SKM-1 treated with dmso at 0.1 percent for 144 hours (cell line): ENCODE measurements around the gene SLC22A5.

ENCODE experiments used
- DNase-seq: peaks from one replicate; lab custom pipeline; 2025; ENCODE audit not compliant: unreplicated experiment; lab: John Stamatoyannopoulos, UW

The SLC22A5 gene

DNA sequence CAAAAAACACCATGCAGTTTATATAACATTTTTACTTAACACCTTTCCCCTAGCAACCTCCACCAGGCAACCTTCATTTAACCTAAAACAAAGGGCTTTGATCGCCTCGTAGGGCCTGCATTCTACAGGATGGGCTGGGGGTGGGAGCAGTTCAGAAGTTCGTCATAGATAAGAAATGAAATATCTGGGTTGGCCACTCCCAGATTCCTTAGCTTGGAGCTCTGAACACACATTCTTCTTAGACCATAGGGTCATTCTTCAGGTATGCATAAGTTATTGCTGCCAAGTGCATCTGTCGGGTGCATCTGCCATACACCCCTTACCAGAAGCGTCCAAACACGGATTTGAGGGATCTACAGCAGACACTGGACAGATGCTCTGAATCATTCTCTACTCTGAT, 4.3 kb upstream of the SLC22A5 start:
- no peak for DNase-seq

DNA sequence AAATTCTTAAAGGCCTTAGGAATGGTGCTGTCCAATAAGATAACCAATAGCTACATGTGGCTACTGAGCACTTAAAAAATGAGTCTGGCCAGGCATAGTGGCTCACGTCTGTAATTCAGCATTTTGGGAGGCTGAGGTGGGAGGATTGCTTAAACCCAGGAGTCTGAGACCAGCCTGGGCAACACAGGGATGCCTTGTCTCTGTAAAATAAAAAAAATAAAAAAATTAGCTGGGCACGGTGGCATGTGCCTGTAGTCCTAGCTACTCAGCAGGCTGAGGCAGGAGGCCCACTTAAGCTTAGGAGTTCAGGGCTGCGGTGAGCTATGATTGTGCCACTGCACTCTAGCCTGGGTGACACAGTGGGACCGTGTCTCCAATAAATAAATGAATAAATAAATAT, 1.3 kb upstream of the SLC22A5 start:
- no peak for DNase-seq

- peak; percentile 21 for DNase-seq
These were observed 470 bp upstream of the SLC22A5 start for GRCh38 chr5:132369007-132369473.

DNA sequence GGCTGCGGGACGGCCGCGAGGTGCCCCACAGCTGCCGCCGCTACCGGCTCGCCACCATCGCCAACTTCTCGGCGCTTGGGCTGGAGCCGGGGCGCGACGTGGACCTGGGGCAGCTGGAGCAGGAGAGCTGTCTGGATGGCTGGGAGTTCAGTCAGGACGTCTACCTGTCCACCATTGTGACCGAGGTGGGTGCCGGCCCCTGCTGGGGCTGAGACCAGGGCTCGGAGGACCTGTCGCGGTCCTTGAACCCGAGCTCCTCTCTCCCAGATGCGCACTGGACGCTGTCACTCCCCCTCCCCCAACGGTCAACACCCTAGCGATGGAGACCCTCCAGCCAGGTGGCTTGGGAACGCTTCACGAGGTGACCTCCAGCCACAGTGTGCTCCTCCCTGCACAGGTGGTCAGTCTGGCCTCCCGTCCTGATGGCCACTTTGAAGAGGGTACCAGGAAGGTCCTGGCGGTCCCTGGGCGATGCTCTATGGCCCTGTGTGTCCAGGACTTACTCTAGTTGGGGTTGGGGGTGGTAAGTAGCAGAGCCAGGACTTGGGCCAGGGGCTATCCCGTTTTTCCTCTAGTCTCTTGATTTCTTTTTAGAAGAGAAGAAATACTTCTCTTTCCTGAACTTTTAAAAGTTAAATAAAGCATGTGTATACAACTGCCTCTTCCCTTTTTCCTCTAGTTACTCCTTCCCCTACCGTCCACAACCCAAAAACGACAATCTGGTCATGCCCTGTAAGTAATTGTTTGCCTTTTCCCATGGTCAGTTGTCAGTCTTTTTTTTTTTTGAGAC, 866 bp downstream of the SLC22A5 start:
- no peak for DNase-seq

- no peak for DNase-seq
These were observed 1.6 kb downstream of the SLC22A5 start for GRCh38 chr5:132370971-132371602.

GRCh38 chr5:132371603-132371994, 2.1 kb downstream of the SLC22A5 start:
- DNase-seq = no peak

DNA sequence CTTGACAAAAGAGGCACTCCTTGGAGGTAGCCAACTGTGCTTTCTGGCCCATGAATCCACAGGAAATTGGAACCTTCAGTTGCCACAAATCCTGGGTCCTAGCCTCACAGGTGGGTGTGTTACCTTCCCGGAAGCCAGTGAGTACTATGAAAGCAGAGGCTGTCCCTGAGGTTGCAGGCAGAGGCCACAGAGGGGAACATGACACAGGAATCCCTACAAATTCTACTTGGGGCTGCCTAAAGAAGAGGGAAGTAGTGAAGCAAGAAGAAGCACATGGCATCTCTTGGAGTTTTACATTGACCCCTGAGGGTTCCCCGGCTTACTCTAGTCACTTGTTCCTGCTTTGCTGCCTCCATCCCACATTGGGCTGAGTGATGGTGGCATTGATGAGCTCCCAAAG, 2.6 kb downstream of the SLC22A5 start:
- peak; percentile 41 for DNase-seq

- DNase-seq = no peak
These were observed 3.0 kb downstream of the SLC22A5 start for GRCh38 chr5:132372542-132372941.

GRCh38 chr5:132375957-132376356, 6.4 kb downstream of the SLC22A5 start:
- no peak for DNase-seq

GRCh38 chr5:132376694-132377641, 7.5 kb downstream of the SLC22A5 start:
- no peak for DNase-seq

DNA sequence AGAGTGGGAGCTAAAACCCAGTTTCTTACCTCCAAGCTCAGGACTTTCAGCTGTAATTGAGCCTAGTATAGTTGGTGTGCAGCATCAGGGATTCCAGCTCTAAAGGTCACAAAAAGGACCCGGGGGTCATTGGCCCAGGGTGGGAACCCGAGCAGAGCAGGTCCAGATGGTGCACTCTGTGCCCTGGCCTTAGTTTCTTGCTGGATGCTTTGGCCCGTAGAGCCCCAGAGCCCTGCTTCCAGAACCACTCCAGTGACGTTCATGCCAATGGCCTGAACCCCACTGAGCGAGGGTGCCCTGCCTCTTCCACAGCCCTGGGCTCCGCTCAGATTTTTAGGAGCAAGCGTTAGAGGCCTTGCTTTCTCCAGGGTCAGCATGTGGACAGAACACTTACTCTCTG, 8.2 kb downstream of the SLC22A5 start:
- DNase-seq = no peak

DNA sequence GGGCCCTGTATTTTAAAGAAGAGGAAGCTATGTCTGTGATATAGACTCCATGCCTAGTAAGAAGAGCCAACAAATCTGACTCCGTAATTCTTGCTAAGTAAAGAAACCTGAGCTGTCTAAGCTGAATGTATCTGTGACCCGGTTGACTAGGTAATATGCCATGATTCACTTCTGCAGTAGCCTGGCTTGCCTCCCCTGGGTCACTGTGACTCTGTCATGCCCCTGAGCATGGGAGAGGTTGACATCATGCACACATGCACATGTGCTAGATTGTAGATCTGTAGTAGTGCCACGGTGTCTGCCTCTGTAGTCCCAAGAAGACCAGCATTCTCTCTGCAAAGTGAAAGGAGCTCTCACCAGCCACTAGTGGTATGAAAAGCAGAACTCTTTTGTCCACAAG, 9.1 kb downstream of the SLC22A5 start:
- no peak for DNase-seq

GRCh38 chr5:132380047-132380446, 10.5 kb downstream of the SLC22A5 start:
- no peak for DNase-seq

GRCh38 chr5:132380741-132381140, 11.2 kb downstream of the SLC22A5 start:
- no peak for DNase-seq

GRCh38 chr5:132381614-132382013, 12.1 kb downstream of the SLC22A5 start:
- no peak for DNase-seq

DNA sequence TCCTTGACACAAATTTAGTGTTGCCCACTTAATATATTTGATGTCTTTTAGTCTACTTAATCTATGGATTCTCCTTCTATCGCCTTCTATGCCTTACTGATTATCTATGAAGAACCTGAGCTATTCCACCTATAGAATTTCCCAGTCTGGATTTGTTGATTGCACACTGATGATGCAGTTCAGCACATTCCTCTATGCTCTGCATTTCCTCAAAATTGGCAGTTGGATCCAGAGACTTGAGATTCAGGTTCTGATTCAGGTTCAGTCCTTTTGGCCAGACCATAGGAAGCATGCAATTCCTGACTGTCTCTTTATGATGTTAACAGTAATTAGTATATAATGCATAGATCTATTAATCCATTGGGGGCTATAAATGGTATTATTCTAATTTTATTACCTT, 13.8 kb downstream of the SLC22A5 start:
- DNase-seq = no peak

GRCh38 chr5:132383984-132384383, 14.5 kb downstream of the SLC22A5 start:
- DNase-seq = no peak

DNA sequence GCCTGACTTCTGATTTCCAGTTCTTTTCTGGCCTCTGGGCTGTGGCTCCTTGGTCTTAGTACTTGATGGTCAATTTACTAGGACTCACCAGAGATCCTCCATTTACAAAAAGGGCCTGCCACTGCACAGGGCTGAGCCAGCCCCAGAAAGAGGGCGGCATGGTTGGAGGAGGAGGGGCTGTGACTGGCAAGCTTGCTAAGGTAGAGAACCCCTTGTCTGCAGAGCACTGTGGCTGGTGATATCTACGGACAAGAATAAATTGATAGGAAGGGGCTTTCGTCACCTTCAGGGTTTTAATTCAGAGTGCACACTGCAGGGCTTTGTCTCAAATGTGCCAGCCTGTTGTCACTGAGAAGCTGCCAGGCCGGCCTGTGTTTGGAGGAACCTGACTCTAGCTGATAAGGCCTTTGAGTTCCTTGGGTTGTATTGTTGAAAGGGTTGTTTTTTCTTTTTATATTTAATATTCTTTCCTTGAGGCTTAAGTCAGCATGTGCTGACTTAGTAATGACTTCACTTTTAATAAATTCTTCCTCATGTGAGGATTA, 15.1 kb downstream of the SLC22A5 start:
- no peak for DNase-seq

- DNase-seq = peak; percentile 11
These were observed 16.0 kb downstream of the SLC22A5 start for GRCh38 chr5:132385326-132386105.

- peak; percentile 34 for DNase-seq
These were observed 17.3 kb downstream of the SLC22A5 start for GRCh38 chr5:132386644-132387286.
